ENCODE data around the gene CACNA1C. TPM values are rescaled to one million over a fixed set of nuclear protein-coding genes. Genes with fewer than 3 reads are reported as not detected.

Gene CACNA1C
- total and polyA plus RNA-seq, 5 donors from 2014 or later = 0.02 to 0.14 (median 0.10) TPM

DNA sequence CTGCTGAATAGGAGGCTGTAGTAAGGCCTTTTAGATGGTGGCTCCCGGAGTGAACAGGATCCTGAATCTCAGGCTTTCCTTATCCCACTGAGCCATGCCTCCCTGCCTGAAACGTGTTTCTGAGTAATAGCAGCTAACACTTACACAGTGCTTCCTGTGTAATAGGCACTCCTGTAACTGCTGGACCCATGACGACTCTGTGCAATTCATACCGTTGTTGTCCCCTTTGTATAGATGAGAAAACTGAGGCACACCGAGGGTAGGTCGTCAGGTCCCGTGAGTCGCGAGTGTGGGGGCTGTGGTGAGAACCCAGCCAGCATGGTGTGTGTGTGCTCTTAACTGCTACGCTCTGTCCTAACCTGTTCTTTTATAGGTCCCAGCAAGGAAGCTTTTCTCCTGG lies 193.6 kb downstream of the CACNA1C start:
- Mint-ChIP-seq H3K9me3 (no peaks in the 10 kb centered on the region), H3K4me1 (no peaks in the 10 kb centered on the region), H3K27ac (no peak overlapping the region), H3K36me3 (no peaks in the 10 kb centered on the region), H3K27me3 (no peaks in the 10 kb centered on the region), H3K4me3 (no peak overlapping the region)
- Histone ChIP-seq H3K4me3 (ENCODE audit: low read depth, low read length) (no peak overlapping the region), H3K27me3 (ENCODE audit: control insufficient read depth, insufficient read depth, low read length) (no peaks in the 10 kb centered on the region), H3K36me3 (ENCODE audit: control insufficient read depth, insufficient read depth, low read length) (no peaks in the 10 kb centered on the region), H3K4me1 (ENCODE audit: control insufficient read depth, insufficient read depth, low read length, poor library complexity, severe bottlenecking) (no peaks in the 10 kb centered on the region), H3K27ac (ENCODE audit: insufficient read depth, low read length, poor library complexity, severe bottlenecking) (no peak overlapping the region), H3K9me3 (ENCODE audit: control insufficient read depth in 2 of 2, low read length in 2 of 2) (no peaks in the 10 kb centered on the region)
- DNase-seq = no peak
- no peak for ATAC-seq (ENCODE audit: low read depth in 2 of 2)

DNA sequence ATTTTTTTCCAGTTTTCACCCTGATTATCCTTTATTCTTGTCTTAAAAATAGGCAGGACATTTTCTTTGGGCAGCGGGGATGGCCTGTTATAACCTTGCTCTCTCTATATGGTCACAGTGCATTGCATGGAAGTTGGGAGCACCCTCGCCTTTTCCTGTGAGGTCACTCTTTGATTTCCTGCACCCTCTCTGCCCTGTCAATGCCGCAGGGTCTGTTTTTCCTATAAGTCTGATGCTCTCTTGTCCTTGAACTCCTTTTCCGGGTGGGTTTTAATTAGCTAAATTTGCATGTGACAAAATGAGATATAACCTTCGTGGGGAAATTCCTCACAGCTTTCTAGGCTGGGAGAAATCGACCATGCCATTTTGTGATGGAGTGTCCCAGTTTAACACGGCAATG lies 194.3 kb downstream of the CACNA1C start:
- Histone ChIP-seq H3K4me1 (ENCODE audit: control insufficient read depth, insufficient read depth, low read length, poor library complexity, severe bottlenecking) (no peaks in the 10 kb centered on the region), H3K9me3 (ENCODE audit: control insufficient read depth in 2 of 2, low read length in 2 of 2) (no peaks in the 10 kb centered on the region), H3K27me3 (ENCODE audit: control insufficient read depth, insufficient read depth, low read length) (no peaks in the 10 kb centered on the region), H3K4me3 (ENCODE audit: low read depth, low read length) (no peak overlapping the region), H3K27ac (ENCODE audit: insufficient read depth, low read length, poor library complexity, severe bottlenecking) (no peak overlapping the region), H3K36me3 (ENCODE audit: control insufficient read depth, insufficient read depth, low read length) (no peaks in the 10 kb centered on the region)
- Mint-ChIP-seq H3K4me3 (no peak overlapping the region), H3K9me3 (no peaks in the 10 kb centered on the region), H3K36me3 (no peaks in the 10 kb centered on the region), H3K27ac (no peak overlapping the region), H3K4me1 (no peaks in the 10 kb centered on the region), H3K27me3 (no peaks in the 10 kb centered on the region)
- ATAC-seq (ENCODE audit: low read depth in 2 of 2) (no peak), DNase-seq (no peak)

DNA sequence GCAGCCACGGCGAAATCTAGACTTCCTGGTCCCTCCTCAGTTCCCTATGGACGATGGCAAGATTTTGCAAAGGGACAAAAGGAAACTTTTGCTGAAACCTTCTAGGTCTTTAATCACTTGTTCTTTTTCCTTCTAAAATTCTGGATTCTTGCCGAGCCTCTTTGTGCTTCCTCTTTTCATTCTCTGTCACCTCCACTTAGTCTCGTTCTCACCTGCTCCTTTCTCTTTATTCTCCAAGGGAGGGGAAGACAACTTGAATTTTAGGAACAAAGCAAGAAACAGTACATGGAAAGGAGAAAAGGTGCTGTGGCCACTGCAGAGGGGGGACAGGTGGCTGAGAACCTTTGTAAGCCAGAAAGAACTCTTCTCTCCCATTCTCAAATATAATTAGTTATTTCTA lies 194.8 kb downstream of the CACNA1C start:
- H3K9me3 Mint-ChIP-seq = no peaks in the 10 kb centered on the region
- DNase-seq (no peak), ATAC-seq (ENCODE audit: low read depth in 2 of 2) (no peak)
- Histone ChIP-seq H3K4me3 (ENCODE audit: low read depth, low read length) (no peak overlapping the region), H3K27ac (ENCODE audit: insufficient read depth, low read length, poor library complexity, severe bottlenecking) (no peak overlapping the region), H3K27me3 (ENCODE audit: control insufficient read depth, insufficient read depth, low read length) (no peaks in the 10 kb centered on the region), H3K4me1 (ENCODE audit: control insufficient read depth, insufficient read depth, low read length, poor library complexity, severe bottlenecking) (no peaks in the 10 kb centered on the region), H3K36me3 (ENCODE audit: control insufficient read depth, insufficient read depth, low read length) (no peaks in the 10 kb centered on the region), H3K9me3 (ENCODE audit: control insufficient read depth in 2 of 2, low read length in 2 of 2) (no peaks in the 10 kb centered on the region)
- H3K36me3 Mint-ChIP-seq = no peaks in the 10 kb centered on the region
- H3K27ac Mint-ChIP-seq = no peak overlapping the region
- H3K4me3 Mint-ChIP-seq = no peak overlapping the region
- peaks cover 4% of the 10 kb centered on the region for H3K27me3 Mint-ChIP-seq
- no peaks in the 10 kb centered on the region for H3K4me1 Mint-ChIP-seq

DNA sequence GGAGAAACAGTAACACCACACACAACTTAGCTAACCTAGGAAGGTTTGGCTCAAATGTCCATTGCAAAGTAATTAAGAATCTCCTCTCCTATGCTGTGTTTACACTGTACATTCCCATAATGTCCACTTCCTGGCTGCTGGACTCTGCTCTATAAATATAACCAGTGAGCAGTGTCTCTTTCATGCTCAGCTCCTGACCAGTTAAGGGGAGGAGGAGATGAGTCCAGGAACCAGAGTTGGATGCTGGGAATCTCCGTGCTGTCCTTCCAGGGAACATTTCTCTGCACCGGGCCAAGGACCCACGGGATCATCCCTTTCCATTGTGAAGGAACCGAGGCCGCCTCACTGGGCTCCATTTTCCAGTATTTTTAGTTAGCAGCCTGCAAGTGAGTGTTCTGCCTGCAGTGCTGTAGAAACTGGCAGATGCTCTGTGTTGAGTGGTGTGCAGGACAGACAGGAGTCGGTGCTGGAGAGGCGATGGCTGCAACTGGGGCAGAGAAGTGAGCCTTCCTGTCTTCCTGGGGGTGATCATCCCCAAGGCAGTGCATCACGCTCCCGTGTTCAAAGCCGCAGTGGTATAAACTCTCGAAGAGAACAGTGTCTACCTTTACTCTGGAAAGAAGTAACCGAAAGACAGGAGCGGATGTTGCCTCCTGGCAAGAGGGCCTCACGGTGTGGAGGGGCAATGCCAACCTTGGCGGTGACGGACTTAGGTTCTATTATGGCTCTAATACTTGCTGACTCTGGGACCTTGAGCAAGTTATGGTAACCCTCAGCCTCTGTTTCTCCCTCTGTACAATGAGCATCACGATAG lies 195.5 kb downstream of the CACNA1C start:
- Histone ChIP-seq H3K27me3 (ENCODE audit: control insufficient read depth, insufficient read depth, low read length) (no peaks in the 10 kb centered on the region), H3K27ac (ENCODE audit: insufficient read depth, low read length, poor library complexity, severe bottlenecking) (no peak overlapping the region), H3K4me3 (ENCODE audit: low read depth, low read length) (no peak overlapping the region), H3K4me1 (ENCODE audit: control insufficient read depth, insufficient read depth, low read length, poor library complexity, severe bottlenecking) (no peaks in the 10 kb centered on the region), H3K9me3 (ENCODE audit: control insufficient read depth in 2 of 2, low read length in 2 of 2) (no peaks in the 10 kb centered on the region), H3K36me3 (ENCODE audit: control insufficient read depth, insufficient read depth, low read length) (no peaks in the 10 kb centered on the region)
- Mint-ChIP-seq H3K36me3 (no peaks in the 10 kb centered on the region), H3K4me1 (no peaks in the 10 kb centered on the region), H3K27me3 (peaks cover 4% of the 10 kb centered on the region), H3K27ac (no peak overlapping the region), H3K4me3 (no peak overlapping the region), H3K9me3 (peaks cover 0 to 3% (median 0%) of the 10 kb centered on the region in 7 donors)
- ATAC-seq (ENCODE audit: low read depth in 2 of 2) = no peak
- DNase-seq = no peak

DNA sequence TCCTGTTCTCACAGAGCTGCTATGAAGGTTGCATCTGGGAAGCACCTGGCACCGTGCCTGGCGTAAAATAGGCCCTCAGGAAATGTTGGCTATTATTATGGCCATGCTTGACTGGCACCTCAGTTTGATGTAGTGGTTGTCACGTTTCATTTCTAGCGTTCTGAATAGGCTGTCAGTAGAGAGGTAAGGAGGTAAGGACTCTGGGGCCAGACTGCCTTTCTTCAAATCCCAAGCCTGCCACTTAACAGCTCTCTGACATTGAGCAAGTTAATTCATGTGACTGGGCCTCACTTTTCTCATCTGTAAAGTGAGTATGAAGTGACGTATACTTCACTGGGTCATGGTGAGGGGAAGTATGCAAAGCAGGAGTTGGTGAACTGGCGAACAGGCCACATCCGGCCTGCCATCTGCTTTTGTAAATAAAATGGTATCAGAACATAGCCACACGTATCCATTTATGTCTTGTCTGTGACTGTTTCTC lies 196.2 kb downstream of the CACNA1C start:
- H3K27ac Mint-ChIP-seq = no peak overlapping the region

DNA sequence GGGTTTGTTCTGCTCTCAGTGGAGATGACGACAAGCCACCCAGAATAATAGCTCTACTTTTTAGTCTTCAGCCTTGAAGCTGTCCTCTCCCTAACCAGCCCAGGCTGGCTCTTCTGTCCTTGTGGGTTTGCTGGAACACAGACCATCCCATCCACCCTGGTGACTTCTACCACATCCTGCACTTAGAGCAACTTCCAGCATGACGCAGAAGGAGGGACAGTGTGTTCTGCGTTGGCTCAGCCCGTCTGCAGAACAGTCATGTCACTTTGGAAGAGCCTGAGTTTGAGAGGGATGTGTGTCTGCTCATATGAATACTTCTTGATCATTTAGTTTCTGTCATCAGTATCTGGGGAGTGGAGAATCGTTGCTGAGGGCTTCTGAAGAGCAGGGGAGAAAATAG lies 198.0 kb downstream of the CACNA1C start:
- H3K4me3 ChIP-seq (ENCODE audit: low read depth, low read length) = no peak overlapping the region
- no peak for DNase-seq
- H3K4me3 Mint-ChIP-seq = no peak overlapping the region
- no peaks in the 10 kb centered on the region for H3K36me3 ChIP-seq (ENCODE audit: control insufficient read depth, insufficient read depth, low read length)
- H3K27ac Mint-ChIP-seq = no peak overlapping the region
- no peaks in the 10 kb centered on the region for H3K9me3 ChIP-seq (ENCODE audit: control insufficient read depth in 2 of 2, low read length in 2 of 2)
- H3K36me3 Mint-ChIP-seq = no peaks in the 10 kb centered on the region
- H3K27me3 Mint-ChIP-seq = peaks cover 7% of the 10 kb centered on the region
- no peaks in the 10 kb centered on the region for H3K27me3 ChIP-seq (ENCODE audit: control insufficient read depth, insufficient read depth, low read length)
- H3K9me3 Mint-ChIP-seq = peaks cover 0 to 5% (median 3%) of the 10 kb centered on the region in 7 donors
- H3K4me1 ChIP-seq (ENCODE audit: control insufficient read depth, insufficient read depth, low read length, poor library complexity, severe bottlenecking) = no peaks in the 10 kb centered on the region
- no peaks in the 10 kb centered on the region for H3K4me1 Mint-ChIP-seq
- H3K27ac ChIP-seq (ENCODE audit: insufficient read depth, low read length, poor library complexity, severe bottlenecking) = no peak overlapping the region
- ATAC-seq (ENCODE audit: low read depth in 2 of 2) = no peak

More for the DNA sequence above, 196.2 kb downstream of the CACNA1C start:
- H3K4me1 Mint-ChIP-seq = no peaks in the 10 kb centered on the region
- peak in 1 of 3 donors; percentile 20 for DNase-seq
- H3K9me3 Mint-ChIP-seq = peaks cover 0 to 5% (median 0%) of the 10 kb centered on the region in 7 donors
- H3K36me3 ChIP-seq (ENCODE audit: control insufficient read depth, insufficient read depth, low read length) = no peaks in the 10 kb centered on the region
- H3K9me3 ChIP-seq (ENCODE audit: control insufficient read depth in 2 of 2, low read length in 2 of 2) = no peaks in the 10 kb centered on the region
- H3K4me1 ChIP-seq (ENCODE audit: control insufficient read depth, insufficient read depth, low read length, poor library complexity, severe bottlenecking) = no peaks in the 10 kb centered on the region
- no peak overlapping the region for H3K4me3 Mint-ChIP-seq
- H3K4me3 ChIP-seq (ENCODE audit: low read depth, low read length) = no peak overlapping the region
- no peaks in the 10 kb centered on the region for H3K36me3 Mint-ChIP-seq
- no peaks in the 10 kb centered on the region for H3K27me3 ChIP-seq (ENCODE audit: control insufficient read depth, insufficient read depth, low read length)
- no peak overlapping the region for H3K27ac ChIP-seq (ENCODE audit: insufficient read depth, low read length, poor library complexity, severe bottlenecking)
- ATAC-seq (ENCODE audit: low read depth in 2 of 2) = no peak
- peaks cover 7% of the 10 kb centered on the region for H3K27me3 Mint-ChIP-seq

DNA sequence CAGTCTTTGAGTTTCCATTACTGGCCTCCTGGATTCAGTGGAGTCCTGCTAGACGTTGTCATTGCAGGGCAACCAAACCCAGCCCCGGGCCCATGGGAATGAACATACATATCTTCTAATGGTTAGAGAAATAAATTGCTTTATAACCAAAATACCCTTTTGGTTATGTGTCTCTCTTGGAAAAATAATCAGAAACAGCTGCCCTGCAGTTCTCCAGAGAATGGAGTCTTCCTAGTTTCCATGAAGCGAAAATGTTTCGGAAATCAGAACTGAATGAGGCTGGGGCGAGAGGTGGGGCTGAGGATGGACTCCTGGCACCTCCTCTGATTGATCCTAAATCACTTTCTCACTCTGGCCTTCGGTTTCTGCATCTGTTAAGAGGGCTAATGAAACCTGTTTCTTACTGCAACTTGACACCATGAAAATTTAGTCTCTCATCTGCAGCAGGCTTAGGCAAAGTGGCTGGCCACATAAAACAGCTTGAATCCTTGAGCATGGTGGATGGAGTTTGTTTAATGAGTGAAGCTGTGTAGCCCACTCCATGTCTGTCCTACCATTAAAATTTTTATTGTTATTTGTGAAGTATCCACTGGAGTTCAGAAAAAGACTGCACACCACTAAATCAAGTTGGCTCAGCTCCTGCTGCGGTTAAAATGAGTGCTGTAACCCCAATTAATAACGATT lies 198.9 kb downstream of the CACNA1C start:
- no peak for ATAC-seq (ENCODE audit: low read depth in 2 of 2)
- no peak overlapping the region for H3K27ac ChIP-seq (ENCODE audit: insufficient read depth, low read length, poor library complexity, severe bottlenecking)
- H3K4me3 ChIP-seq (ENCODE audit: low read depth, low read length) = no peak overlapping the region

More for the DNA sequence above, 198.9 kb downstream of the CACNA1C start:
- Mint-ChIP-seq H3K27me3 (peaks cover 7% of the 10 kb centered on the region), H3K27ac (no peak overlapping the region), H3K36me3 (no peaks in the 10 kb centered on the region), H3K4me3 (no peak overlapping the region), H3K9me3 (peaks cover 0 to 8% (median 5%) of the 10 kb centered on the region in 7 donors), H3K4me1 (no peaks in the 10 kb centered on the region)
- Histone ChIP-seq H3K4me1 (ENCODE audit: control insufficient read depth, insufficient read depth, low read length, poor library complexity, severe bottlenecking) (no peaks in the 10 kb centered on the region), H3K36me3 (ENCODE audit: control insufficient read depth, insufficient read depth, low read length) (no peaks in the 10 kb centered on the region), H3K9me3 (ENCODE audit: control insufficient read depth in 2 of 2, low read length in 2 of 2) (no peaks in the 10 kb centered on the region), H3K27me3 (ENCODE audit: control insufficient read depth, insufficient read depth, low read length) (no peaks in the 10 kb centered on the region)
- DNase-seq = no peak
